MCF 10A (cell line): ENCODE measurements around the gene CEND1. TPM values are rescaled to one million over a fixed set of nuclear protein-coding genes. Genes with fewer than 3 reads are reported as not detected.
A peak's percentile ranks its signal among the peaks of the same experiment; 100 is the strongest.

Experiments used
- BruUV-seq: library from RNA; stranded (reverse); fragments of 400-500 nt; replicated peaks from 2 replicates; lab custom pipeline; 2021; lab: Mats Ljungman, UMichigan
- CTCF ChIA-PET: fragments of 300-600 bp; sonication (Branson Sonifier 250); formaldehyde crosslinking; extraction: SDS; loops from one replicate; lab custom pipeline; 2021; ENCODE audit warnings: antibody characterized with exemption, inconsistent platforms; lab: Yijun Ruan, JAX
- POLR2A ChIA-PET: fragments of 300-600, 350-650 bp; sonication (Branson Sonifier 250); formaldehyde crosslinking; extraction: SDS; loops from one replicate; lab custom pipeline; 2020; ENCODE audit warnings: antibody characterized with exemption, inconsistent platforms; lab: Yijun Ruan, JAX
- DNase-seq: peaks from one replicate; pipeline ENCODE4 v3.0.0-alpha.2; 2018; ENCODE audit not compliant: unreplicated experiment
- H3K27ac Mint-ChIP-seq: one replicate; pipeline ENCODE4 v1.8.0; 2022; ENCODE audit warnings: mild to moderate bottlenecking, low read depth, mixed read lengths; ENCODE audit not compliant: unreplicated experiment
- H3K27me3 Mint-ChIP-seq: one replicate; pipeline ENCODE4 v1.8.0; 2022; ENCODE audit warnings: mixed read lengths; ENCODE audit not compliant: insufficient read depth, unreplicated experiment
- H3K36me3 Mint-ChIP-seq: one replicate; pipeline ENCODE4 v1.8.0; 2022; ENCODE audit warnings: mild to moderate bottlenecking, moderate library complexity, mixed read lengths; ENCODE audit not compliant: insufficient read depth, unreplicated experiment
- H3K4me1 Mint-ChIP-seq: one replicate; pipeline ENCODE4 v1.8.0; 2022; ENCODE audit warnings: mixed read lengths; ENCODE audit not compliant: insufficient read depth, unreplicated experiment
- H3K4me3 Mint-ChIP-seq: one replicate; pipeline ENCODE4 v1.8.0; 2022; ENCODE audit warnings: mild to moderate bottlenecking, moderate library complexity, mixed read lengths; ENCODE audit not compliant: unreplicated experiment
- H3K9me3 Mint-ChIP-seq: one replicate; pipeline ENCODE4 v1.8.0; 2022; ENCODE audit warnings: mixed read lengths; ENCODE audit not compliant: unreplicated experiment
- intact Hi-C: fragments of 100-400 bp; cut with micrococcal nuclease; formaldehyde crosslinking; loops from 2 replicates; pipeline ENCODE4 v1.14.1; 2022
- total RNA-seq: library from RNA; stranded (reverse); gene quantifications from 2 replicates; pipeline ENCODE4 v1.2.3, GENCODE V29; 2022
- TF ChIP-seq, protein P1 (sequence below): fragments of 200-600 bp; IDR thresholded peaks from one replicate; pipeline ENCODE4 v1.8.0; 2022; ENCODE audit warnings: antibody characterized with exemption, mild to moderate bottlenecking; ENCODE audit not compliant: unreplicated experiment

The CEND1 gene
- total RNA-seq, 1 experiment from 2014 or later: not detected

DNA sequence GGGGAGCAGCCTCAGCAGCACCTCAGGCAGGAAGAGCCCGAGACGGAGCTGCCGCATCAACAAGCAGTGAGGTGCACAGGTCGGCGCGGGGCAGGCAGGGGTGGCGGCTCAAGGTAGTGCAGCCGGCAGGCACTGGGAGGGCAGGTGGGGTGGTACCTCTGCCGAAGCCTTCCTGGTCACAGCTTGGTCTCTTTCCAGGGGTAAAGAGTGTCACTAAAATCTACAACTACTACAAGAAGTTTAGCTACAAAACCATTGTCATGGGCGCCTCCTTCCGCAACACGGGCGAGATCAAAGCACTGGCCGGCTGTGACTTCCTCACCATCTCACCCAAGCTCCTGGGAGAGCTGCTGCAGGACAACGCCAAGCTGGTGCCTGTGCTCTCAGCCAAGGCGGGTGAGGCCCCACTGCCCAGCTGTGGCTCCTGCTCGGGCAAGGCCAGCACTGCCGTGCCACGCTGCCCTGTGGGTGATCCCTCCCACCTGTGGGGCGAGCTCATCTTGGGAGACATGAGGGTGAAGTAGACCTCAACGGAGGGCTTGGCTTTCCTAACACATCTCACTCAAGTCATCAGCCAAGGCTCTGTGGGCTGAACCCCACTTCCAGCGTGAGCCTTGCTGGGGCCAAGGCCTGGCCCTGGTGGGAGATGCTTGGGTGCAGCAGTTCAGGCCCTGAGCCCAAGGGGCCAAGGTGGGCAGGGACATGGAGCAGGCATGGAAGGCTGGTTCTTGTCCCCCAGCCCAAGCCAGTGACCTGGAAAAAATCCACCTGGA lies 26.2 kb downstream of the CEND1 start:
- CTCF ChIA-PET: interaction anchor here (0.6 to 1.7 kb wide), 9 partner anchors 13 to 783 kb away, joined by 3 to 8 read pairs (median 3); no protein-coding TSS in a partner anchor
- H3K4me3 Mint-ChIP-seq: peak overlapping the region; percentile 59
- POLR2A ChIA-PET: interaction anchor here (0.6 to 7.7 kb wide), 15 partner anchors 10 to 71 kb away, joined by 3 to 125 read pairs (median 7); partner anchors contain the start of genes CD151, DEAF1, GATD1 and PIDD1
- TSS peak; percentile 31 for BruUV-seq
- no peak for DNase-seq
- no peaks in the 10 kb centered on the region for H3K9me3 Mint-ChIP-seq
- TF ChIP-seq, protein P1, sequence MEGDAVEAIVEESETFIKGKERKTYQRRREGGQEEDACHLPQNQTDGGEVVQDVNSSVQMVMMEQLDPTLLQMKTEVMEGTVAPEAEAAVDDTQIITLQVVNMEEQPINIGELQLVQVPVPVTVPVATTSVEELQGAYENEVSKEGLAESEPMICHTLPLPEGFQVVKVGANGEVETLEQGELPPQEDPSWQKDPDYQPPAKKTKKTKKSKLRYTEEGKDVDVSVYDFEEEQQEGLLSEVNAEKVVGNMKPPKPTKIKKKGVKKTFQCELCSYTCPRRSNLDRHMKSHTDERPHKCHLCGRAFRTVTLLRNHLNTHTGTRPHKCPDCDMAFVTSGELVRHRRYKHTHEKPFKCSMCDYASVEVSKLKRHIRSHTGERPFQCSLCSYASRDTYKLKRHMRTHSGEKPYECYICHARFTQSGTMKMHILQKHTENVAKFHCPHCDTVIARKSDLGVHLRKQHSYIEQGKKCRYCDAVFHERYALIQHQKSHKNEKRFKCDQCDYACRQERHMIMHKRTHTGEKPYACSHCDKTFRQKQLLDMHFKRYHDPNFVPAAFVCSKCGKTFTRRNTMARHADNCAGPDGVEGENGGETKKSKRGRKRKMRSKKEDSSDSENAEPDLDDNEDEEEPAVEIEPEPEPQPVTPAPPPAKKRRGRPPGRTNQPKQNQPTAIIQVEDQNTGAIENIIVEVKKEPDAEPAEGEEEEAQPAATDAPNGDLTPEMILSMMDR: no peak
- peak overlapping the region; percentile 93 for H3K27ac Mint-ChIP-seq
- peaks cover 16% of the 10 kb centered on the region for H3K4me1 Mint-ChIP-seq
- intact Hi-C loops: loop anchor here (2.0 to 5.0 kb wide), 2 partner anchors 34 to 35 kb away; partner anchors contain the start of gene SLC25A22
- H3K27me3 Mint-ChIP-seq: no peaks in the 10 kb centered on the region
- peaks cover 95% of the 10 kb centered on the region for H3K36me3 Mint-ChIP-seq

DNA sequence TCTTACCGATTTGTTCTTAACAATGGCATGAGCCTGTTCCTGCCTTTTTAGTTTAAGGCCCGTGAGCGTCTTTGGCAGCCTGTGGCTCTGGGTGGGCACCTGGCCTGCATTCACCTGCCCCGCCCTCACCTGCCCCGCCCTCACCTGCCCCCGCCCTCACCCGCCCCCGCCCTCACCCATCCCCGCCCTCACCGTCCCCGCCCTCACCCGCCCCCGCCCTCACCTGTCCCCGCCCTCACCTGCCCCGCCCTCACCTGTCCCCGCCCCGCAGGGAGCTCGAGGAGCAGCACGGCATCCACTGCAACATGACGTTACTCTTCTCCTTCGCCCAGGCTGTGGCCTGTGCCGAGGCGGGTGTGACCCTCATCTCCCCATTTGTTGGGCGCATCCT lies 26.8 kb downstream of the CEND1 start:
- intact Hi-C loops: loop anchor here (2.0 to 5.0 kb wide), 2 partner anchors 34 kb away; partner anchors contain the start of gene SLC25A22
- Mint-ChIP-seq H3K36me3 (peaks cover 95% of the 10 kb centered on the region), H3K9me3 (no peaks in the 10 kb centered on the region), H3K27me3 (no peaks in the 10 kb centered on the region), H3K4me3 (peak overlapping the region; percentile 59), H3K27ac (peak overlapping the region; percentile 93), H3K4me1 (peaks cover 16% of the 10 kb centered on the region)
- peak; percentile 67 for DNase-seq
- no TSS peak for BruUV-seq
- CTCF ChIA-PET: interaction anchor here (0.8 to 1.1 kb wide), 3 partner anchors 15 to 65 kb away, joined by 3 to 8 read pairs (median 3); no protein-coding TSS in a partner anchor
- POLR2A ChIA-PET: interaction anchor here (0.5 to 7.7 kb wide), 24 partner anchors 9 to 505 kb away, joined by 3 to 125 read pairs (median 5); partner anchors contain the start of genes CD151, DEAF1, GATD1 and PHRF1
- TF ChIP-seq, protein P1: no peak

DNA sequence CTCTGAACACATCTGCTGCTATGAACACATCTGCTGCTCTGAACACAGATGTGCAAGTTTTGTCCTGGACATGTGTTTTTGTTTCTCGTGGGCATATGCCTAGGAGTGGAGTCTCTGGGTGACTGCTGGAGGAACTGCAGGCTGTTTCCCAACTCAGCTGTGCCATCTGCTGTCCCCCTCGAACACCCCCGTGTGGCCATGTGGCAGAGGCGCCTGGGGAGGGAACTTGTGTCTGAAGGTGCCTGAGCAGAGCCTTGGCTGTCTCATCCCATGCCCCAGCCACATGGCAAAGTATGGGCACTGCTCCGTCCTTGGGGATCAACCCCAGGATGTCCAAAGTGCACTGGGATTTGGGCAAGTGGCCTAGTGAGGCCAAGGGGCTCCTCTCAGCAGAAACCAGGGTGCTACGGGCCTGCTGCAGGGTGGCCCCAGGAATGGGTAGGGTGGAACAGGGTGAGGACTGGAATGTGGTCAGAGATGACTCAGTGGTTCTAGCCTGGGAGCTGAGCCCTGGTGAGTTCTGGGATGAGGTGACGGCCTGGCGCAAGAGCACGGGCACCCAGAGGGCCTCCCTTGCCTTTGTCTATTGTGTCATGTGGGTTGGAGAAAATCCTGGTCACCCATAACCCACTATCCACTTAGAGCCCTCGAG lies 27.3 kb downstream of the CEND1 start:
- peak; percentile 96 for DNase-seq
- peaks cover 16% of the 10 kb centered on the region for H3K4me1 Mint-ChIP-seq
- H3K4me3 Mint-ChIP-seq: peak overlapping the region; percentile 59
- H3K27me3 Mint-ChIP-seq: no peaks in the 10 kb centered on the region
- peak overlapping the region; percentile 93 for H3K27ac Mint-ChIP-seq
- intact Hi-C loops: loop anchor here (1.0 to 5.0 kb wide), 4 partner anchors 34 to 100 kb away; partner anchors contain the start of gene SLC25A22
- no peaks in the 10 kb centered on the region for H3K9me3 Mint-ChIP-seq
- TF ChIP-seq, protein P1: peak; percentile 32
- no TSS peak for BruUV-seq
- CTCF ChIA-PET: interaction anchor here (0.7 to 1.1 kb wide), 5 partner anchors 15 to 105 kb away, joined by 3 to 8 read pairs (median 3); no protein-coding TSS in a partner anchor
- H3K36me3 Mint-ChIP-seq: peaks cover 95% of the 10 kb centered on the region
- POLR2A ChIA-PET: interaction anchor here (0.5 to 7.7 kb wide), 22 partner anchors 9 to 504 kb away, joined by 3 to 125 read pairs (median 5); partner anchors contain the start of genes DEAF1, GATD1, PHRF1 and PIDD1
